Midbrain (tissue), 1 donor: Measurements from ENCODE around the gene KRTAP4-5.
"Not testable (repeated sequence)": the region's sequence is repeated elsewhere in the genome, so short reads cannot be mapped to it uniquely, and the experiment has no call there.

ENCODE experiments used
- DNase-seq: peaks from one replicate; lab custom pipeline; 2025; lab: John Stamatoyannopoulos, UW

KRTAP4-5 gene

DNA sequence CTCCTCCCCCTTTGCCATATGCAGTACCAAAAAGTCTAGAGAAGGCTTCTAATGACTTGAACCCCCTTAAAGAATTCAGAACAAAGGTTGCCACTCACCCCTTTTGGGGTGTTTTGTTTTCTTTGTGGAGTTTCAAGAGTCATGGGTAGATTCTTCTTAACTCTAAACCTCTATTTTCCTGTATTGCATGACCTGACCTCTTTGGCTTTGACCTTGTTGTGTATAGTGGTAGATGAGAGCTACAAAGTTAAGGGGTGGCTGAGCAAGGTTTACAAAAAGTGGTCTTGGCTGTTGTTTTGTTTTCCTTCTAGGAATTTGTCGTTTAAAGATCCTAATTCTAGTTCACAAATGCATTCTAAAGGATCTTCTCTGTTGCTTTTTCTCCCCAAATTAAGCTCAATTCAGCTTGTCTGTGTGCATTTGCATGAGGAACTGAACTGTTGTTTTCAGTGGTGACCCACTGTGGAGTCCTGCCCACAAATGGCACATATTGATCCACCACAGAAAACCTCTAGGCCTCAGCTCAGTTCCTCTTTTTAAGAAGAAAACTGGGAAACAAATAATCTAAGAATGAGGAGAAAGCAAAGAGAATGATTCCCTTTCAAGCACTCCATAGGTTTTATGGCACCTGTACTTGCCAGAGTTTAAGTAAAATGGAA lies 40.8 kb downstream of the KRTAP4-5 start:
- not testable (repeated sequence) for DNase-seq

DNA sequence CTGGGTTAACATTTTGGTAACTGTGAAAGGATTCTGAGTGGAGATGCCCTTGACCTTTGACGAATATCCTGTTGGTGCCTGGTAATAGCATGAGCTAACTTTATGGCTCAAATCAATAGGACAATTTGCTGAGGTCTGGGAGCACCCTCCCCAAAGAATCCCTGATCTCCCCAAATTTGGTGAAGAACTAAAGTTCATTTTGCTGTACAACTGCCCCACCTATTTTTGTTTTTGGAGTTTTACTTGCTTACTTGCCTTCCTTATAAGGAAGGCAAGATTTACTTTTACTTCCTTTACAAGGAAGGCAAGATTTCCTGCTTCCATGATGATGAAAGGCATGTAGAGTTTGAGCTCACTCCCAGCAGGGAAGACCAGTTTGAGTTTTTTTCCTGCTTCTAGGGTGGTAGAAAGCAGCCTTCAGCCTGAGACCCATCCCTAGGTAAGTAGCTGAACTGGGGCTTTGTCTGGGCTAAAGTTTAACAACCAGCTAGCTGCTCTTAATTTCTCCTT lies 41.6 kb downstream of the KRTAP4-5 start:
- no peak for DNase-seq

DNA sequence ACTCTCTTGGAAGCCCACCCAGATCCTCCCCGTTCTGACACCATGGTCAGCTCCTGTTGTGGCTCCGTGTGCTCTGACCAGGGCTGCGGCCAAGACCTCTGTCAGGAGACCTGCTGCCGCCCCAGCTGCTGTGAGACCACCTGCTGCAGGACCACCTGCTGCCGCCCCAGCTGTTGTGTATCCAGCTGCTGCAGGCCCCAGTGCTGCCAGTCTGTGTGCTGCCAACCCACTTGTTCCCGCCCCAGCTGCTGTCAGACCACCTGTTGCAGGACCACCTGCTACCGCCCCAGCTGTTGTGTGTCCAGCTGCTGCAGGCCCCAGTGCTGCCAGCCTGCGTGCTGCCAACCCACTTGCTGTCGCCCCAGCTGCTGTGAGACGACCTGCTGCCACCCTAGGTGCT lies 44.3 kb downstream of the KRTAP4-5 start, which contains the start of gene KRTAP4-9:
Gene KRTAP4-9 (plus strand): TSS at position 43 of the 400 bp plus-strand sequence. CDS start 0 bp downstream, at position 43.
- not testable (repeated sequence) for DNase-seq

DNA sequence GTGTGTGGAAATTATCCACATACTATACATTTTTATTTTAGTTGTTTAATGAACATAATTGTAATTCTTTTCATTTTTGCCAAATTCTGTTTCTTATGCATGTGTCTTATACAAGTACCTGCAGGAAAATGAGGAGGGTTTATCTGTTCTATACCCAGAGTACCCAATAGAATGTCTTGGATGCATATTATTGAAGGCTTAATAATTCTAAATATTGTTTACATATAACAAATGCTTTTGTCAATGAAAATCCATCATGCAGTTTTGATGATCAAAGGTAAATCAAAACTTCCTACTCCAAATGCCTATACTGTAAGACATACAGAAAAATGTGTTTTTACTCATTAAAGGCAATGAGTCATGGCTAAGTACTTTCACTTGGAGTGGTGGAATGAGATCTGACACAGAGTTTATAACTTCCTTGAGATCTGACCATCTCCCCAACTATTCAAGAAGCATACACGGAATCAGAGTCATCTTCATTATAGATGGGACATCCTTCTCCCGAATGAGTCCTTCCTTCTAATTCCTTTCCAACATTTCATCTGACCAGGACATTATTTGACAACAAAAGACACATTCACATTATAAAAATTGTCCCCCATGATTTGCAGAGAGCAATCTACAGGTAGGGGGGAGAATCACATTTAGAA lies 45.1 kb downstream of the KRTAP4-5 start:
- not testable (repeated sequence) for DNase-seq

DNA sequence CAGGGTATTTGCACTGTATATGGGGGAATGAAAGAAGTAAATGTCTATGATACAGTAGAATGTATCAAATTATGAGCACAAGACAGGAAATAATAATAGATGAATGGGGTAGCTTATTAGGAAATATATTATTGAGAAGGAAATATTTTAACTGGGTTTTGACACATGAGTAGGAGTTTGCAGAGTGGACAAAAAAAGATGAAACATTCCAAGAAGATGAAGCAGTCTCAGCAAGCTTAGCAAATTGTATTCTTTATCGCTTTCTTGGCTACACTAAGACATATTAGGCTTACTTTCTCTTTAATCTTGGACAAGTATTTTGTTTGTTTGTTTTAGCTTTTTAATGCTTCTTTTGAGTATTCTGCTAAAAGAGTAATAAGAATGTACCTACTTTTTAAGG lies 45.7 kb downstream of the KRTAP4-5 start:
- DNase-seq: no peak

DNA sequence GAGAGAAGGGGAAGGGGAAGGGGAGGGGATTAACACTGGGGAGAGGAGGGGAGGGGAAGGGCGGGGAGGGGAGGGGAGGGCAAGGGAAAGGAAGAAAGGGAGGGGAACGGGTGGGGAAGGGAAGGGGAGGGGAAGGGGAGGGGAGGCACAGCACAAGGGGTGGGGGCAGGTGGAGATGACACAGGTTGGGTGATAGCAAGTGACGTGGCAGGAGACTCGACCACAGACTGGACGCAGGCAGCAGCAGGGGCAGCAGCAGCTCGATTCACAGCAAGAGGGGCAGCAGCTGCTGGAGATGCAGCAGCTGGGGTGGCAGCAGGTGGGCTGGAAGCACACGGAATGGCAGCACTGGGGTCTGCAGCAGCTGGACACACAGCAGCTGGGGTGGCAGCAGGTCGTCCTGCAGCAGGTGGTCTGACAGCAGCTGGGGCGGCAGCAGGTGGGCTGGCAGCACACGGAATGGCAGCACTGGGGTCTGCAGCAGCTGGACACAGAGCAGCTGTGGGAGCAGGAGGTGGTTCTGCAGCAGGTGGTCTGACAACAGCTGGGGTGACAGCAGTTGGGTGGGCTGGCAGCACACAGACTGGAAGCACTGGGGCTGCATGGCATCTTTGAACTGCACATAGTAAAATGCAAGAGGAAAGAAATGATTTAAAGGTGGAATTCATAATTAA lies 47.9 kb downstream of the KRTAP4-5 start, which contains the start of gene KRTAP4-16:
Gene KRTAP4-16 (minus strand): TSS at position 624 of the 674 bp plus-strand sequence. CDS start 0 bp downstream, at position 624.
- no peak for DNase-seq

DNA sequence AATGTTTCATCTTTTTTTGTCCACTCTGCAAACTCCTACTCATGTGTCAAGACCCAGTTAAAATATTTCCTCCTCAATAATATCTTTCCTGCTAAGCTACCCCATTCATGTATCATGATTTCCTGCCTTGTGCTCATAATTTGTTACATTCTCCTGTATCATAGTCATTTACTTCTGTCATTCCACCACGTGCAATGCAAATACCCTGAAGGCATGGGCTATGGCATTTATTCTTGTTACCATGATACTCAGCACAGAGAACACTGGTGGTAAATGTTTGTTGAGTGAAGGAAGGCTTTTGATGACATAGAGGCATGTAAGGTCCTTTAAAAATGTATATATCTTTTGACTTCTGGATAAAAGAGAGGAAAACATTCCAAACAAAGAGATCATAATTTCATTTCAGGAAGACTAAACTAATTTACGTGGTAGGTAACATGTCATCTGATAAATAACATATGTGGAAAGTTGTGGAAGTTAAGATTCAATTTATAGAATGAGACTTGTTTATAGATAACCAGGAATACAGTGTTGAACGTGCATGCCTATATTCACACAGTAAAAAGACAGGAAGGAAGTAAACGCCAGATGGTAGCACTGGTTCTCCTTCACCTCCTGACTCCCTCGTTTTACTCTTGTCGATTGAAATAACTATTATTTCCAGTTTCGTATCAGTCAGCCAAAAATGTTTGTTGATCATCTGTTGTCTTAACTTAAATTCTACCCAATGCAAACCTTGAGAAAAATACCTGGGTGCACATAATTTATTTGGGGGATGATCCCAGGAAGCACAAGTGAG lies 49.7 kb downstream of the KRTAP4-5 start:
- not testable (repeated sequence) for DNase-seq
